Esophagus squamous epithelium (tissue), 5 donors: ENCODE results near the gene CEP192. TPM values are rescaled to one million over a fixed set of nuclear protein-coding genes. Genes with fewer than 3 reads are reported as not detected.
"Not testable (repeated sequence)": the region's sequence is repeated elsewhere in the genome, so short reads cannot be mapped to it uniquely, and the experiment has no call there.

Experiments used
- DNase-seq: peaks from one replicate; lab custom pipeline; 2025; lab: John Stamatoyannopoulos, UW
- H3K27ac ChIP-seq, 4 donors: fragments of 200-600 bp; sonication (generic); one replicate each; pipeline ENCODE4 v1.5.1; 2016 to 2019; ENCODE audit warnings: mild to moderate bottlenecking in 1 of 4
- H3K27me3 ChIP-seq, 4 donors: fragments of 200-600 bp; sonication (generic); 1 replicate in 3 of 4; 2 replicates in 1 of 4; pipeline versions ENCODE4 v1.5.1 to v1.6.0; 2017 to 2021; ENCODE audit warnings: antibody characterized with exemption in 1 of 4
- H3K36me3 ChIP-seq, 3 donors: fragments of 200-600 bp; sonication (generic); one replicate each; pipeline ENCODE4 v1.5.1; 2016 to 2019
- H3K4me1 ChIP-seq, 3 donors: fragments of 200-600 bp; sonication (generic); one replicate each; pipeline ENCODE4 v1.5.1; 2017 to 2019
- H3K4me3 ChIP-seq, 4 donors: fragments of 200-600 bp; sonication (generic); 1 replicate in 3 of 4; 2 replicates in 1 of 4; pipeline ENCODE4 v1.5.1; 2016 to 2019; ENCODE audit warnings: mild to moderate bottlenecking in 2 of 4, moderate library complexity in 1 of 4
- H3K9me3 ChIP-seq, 3 donors: fragments of 200-600 bp; sonication (generic); one replicate each; pipeline ENCODE4 v1.5.1; 2016 to 2019
- POLR2A ChIP-seq, 4 donors: fragments of 450-650 bp; IDR thresholded peaks; one replicate each; pipeline ENCODE4 v1.6.1; 2017; ENCODE audit warnings: antibody characterized with exemption in 4 of 4, mild to moderate bottlenecking in 4 of 4, moderate library complexity in 3 of 4
- WGBS, 2 donors: methylation state at CpG; one replicate each; pipeline ENCODE4 v1.1.5; 2018; 5-methylcytosine and 5-hydroxymethylcytosine counted together
- intact Hi-C: fragments of 100-400 bp; cut with DNase I; formaldehyde crosslinking; loops from one replicate; pipeline ENCODE4 v1.15.0; 2022
- total RNA-seq, 4 donors: library from RNA; depleted of rRNA; stranded (reverse); fragments of >200 nt; gene quantifications; one replicate each; pipeline ENCODE4 v1.1.0, GENCODE V29; 2016
- TF ChIP-seq, protein P1 (sequence below), 6 experiments: fragments of 450-650 bp in 4 of 6; fragments of 200-600 bp in 2 of 6; sonication (generic) in 2 of 6; IDR thresholded peaks; one replicate each; pipeline ENCODE4 v1.5.1; 2016 to 2019; ENCODE audit warnings: antibody characterized with exemption in 6 of 6, mild to moderate bottlenecking in 4 of 6, moderate library complexity in 4 of 6
- donor health status: DM: yes; HTN: yes; CAD: no.

The CEP192 gene
- total RNA-seq, 4 donors from 2014 or later, result 7.3 to 21.6 (median 13.6) TPM

- no peak overlapping the region for H3K4me3 ChIP-seq
- peaks cover 0 to 17% (median 0%) of the 10 kb centered on the region in 3 donors for H3K36me3 ChIP-seq
- H3K9me3 ChIP-seq, result no peaks in the 10 kb centered on the region
- peaks cover 8 to 34% (median 12%) of the 10 kb centered on the region in 3 donors for H3K4me1 ChIP-seq
- H3K27ac ChIP-seq, result no peak overlapping the region
- TF ChIP-seq, protein P1, sequence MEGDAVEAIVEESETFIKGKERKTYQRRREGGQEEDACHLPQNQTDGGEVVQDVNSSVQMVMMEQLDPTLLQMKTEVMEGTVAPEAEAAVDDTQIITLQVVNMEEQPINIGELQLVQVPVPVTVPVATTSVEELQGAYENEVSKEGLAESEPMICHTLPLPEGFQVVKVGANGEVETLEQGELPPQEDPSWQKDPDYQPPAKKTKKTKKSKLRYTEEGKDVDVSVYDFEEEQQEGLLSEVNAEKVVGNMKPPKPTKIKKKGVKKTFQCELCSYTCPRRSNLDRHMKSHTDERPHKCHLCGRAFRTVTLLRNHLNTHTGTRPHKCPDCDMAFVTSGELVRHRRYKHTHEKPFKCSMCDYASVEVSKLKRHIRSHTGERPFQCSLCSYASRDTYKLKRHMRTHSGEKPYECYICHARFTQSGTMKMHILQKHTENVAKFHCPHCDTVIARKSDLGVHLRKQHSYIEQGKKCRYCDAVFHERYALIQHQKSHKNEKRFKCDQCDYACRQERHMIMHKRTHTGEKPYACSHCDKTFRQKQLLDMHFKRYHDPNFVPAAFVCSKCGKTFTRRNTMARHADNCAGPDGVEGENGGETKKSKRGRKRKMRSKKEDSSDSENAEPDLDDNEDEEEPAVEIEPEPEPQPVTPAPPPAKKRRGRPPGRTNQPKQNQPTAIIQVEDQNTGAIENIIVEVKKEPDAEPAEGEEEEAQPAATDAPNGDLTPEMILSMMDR (IDR thresholded peaks at IDR 0.05), result no peak
- no peak for TF ChIP-seq POLR2A (IDR thresholded peaks at IDR 0.05)
- 84 to 85% methylated on average over 10 of the region's 10 CpGs for WGBS, 2 donors
- intact Hi-C loops, result no loop called here
- no peak for DNase-seq
- H3K27me3 ChIP-seq, result no peaks in the 10 kb centered on the region
Measured at GRCh38 chr18:12996661-12997292, 5.6 kb downstream of the CEP192 start.

DNA sequence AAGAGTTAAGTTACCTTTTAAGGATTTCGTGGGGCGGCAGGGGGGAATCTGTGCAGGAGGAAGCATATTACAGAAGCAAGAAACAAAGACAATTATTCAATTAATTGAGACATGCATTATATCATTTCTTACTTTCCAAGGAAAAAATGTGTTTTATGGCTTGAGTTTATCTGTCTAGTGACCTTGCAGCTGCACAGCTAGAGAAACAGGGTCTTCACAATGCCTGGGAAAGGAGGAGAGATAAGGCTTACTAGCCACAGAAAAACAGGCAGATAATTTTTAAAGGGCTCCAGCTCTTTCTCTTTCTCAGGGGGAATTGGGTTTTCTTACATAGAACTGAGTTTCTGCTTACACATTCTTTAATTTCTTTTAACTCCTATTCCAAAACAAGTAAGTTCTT, 6.2 kb downstream of the CEP192 start:
- H3K4me3 ChIP-seq, intact Hi-C loops, H3K9me3 ChIP-seq, DNase-seq, H3K27ac ChIP-seq, H3K27me3 ChIP-seq: not testable (repeated sequence)
- 83 to 93% methylated on average over 2 of the region's 2 CpGs for WGBS, 2 donors
- H3K4me1 ChIP-seq, result peaks cover 3 to 28% (median 9%) of the 10 kb centered on the region in 3 donors
- H3K36me3 ChIP-seq, result peaks cover 0 to 23% (median 0%) of the 10 kb centered on the region in 3 donors

GRCh38 chr18:12998332-12999060, 7.3 kb downstream of the CEP192 start:
- 73 to 75% methylated on average over 6 of the region's 6 CpGs for WGBS, 2 donors
- intact Hi-C loops, result no loop called here
- no peak overlapping the region for H3K4me3 ChIP-seq
- TF ChIP-seq, protein P1 (IDR thresholded peaks at IDR 0.05), result no peak
- TF ChIP-seq POLR2A (IDR thresholded peaks at IDR 0.05), result no peak
- peaks cover 0 to 35% (median 0%) of the 10 kb centered on the region in 3 donors for H3K36me3 ChIP-seq
- H3K9me3 ChIP-seq, result no peaks in the 10 kb centered on the region
- no peak for DNase-seq
- H3K27me3 ChIP-seq, result no peaks in the 10 kb centered on the region
- H3K4me1 ChIP-seq, result peaks cover 0 to 17% (median 0%) of the 10 kb centered on the region in 3 donors
- H3K27ac ChIP-seq, result no peak overlapping the region

DNA sequence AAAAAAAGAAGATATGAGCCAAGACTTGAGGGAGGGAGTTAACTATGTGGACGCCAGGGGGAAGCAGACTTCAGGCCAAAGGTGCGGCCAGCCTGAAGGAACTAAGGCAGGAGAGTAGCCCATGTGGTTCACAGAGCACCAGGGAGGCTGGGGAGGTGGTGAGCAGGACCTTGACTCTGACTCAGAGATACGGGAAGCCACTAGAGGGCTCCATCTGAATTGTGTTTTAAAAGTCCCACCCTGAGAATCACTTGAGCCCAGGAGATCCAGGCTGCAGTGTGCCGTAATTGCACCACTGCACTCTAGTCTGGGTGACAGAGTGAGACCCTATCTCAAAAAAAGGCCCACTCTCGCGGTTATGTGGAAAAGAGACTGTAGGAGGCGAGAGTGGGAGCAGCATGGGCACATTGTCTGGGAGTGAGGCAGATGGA, 12.3 kb downstream of the CEP192 start:
- Histone ChIP-seq H3K4me3 (no peak overlapping the region), H3K9me3 (no peaks in the 10 kb centered on the region), H3K36me3 (peaks cover 0 to 70% (median 0%) of the 10 kb centered on the region in 3 donors), H3K4me1 (peaks cover 0 to 3% (median 0%) of the 10 kb centered on the region in 3 donors), H3K27ac (no peak overlapping the region), H3K27me3 (no peaks in the 10 kb centered on the region)
- intact Hi-C loops, result no loop called here
- TF ChIP-seq POLR2A (IDR thresholded peaks at IDR 0.05), result no peak
- TF ChIP-seq, protein P1 (IDR thresholded peaks at IDR 0.05), result peak in 3 of 6 experiments; percentile 10 to 38 (median 23)
- no peak for DNase-seq
- 59 to 75% methylated on average over 7 of the region's 7 CpGs for WGBS, 2 donors

DNA sequence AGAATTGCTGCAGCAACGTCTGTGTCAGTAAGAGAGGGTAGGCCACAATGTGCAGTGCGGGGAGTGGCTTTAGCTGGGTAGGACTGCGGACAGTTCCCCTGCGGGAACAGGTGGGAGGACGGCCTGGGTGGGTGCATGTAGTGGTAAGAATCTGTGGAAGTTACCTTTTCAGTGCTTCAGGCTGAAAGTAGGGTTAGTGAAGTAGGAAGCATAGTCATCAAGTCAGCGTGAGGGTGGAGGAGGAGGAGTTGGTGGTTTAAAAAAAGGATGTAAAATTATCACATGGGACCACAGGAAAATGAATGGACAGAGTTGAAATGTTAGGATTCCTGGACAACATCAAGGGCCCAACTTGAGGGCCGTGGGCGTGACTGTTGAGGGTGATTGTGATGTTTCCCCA, 13.2 kb downstream of the CEP192 start:
- no peak overlapping the region for H3K4me3 ChIP-seq
- H3K9me3 ChIP-seq, result no peaks in the 10 kb centered on the region
- no peaks in the 10 kb centered on the region for H3K4me1 ChIP-seq
- intact Hi-C loops, result no loop called here
- TF ChIP-seq POLR2A (IDR thresholded peaks at IDR 0.05), result no peak
- TF ChIP-seq, protein P1 (IDR thresholded peaks at IDR 0.05), result no peak
- WGBS, 2 donors, result 80 to 87% methylated on average over 8 of the region's 8 CpGs
- H3K27me3 ChIP-seq, result no peaks in the 10 kb centered on the region
- DNase-seq, result no peak
- peaks cover 1 to 79% (median 8%) of the 10 kb centered on the region in 3 donors for H3K36me3 ChIP-seq
- H3K27ac ChIP-seq, result no peak overlapping the region
